ENCODE data around the gene TRIP10. TPM values are rescaled to one million over a fixed set of nuclear protein-coding genes. Genes with fewer than 3 reads are reported as not detected.

The TRIP10 gene
- total and polyA plus RNA-seq, 2 of the 13 experiments (the other 11 are each of a cell fraction or from before 2014, with no cell fraction given) = 32.5 to 33.2 TPM

- peak; percentile 64; the same call in 1 of the 2 replicates for TF ChIP-seq ZNF331 (CRISPR knock-in tag; IDR thresholded peaks at IDR 0.05)
- peak; percentile 80; the same call in 1 of the 2 replicates for TF ChIP-seq MIER3 (CRISPR knock-in tag; IDR thresholded peaks at IDR 0.05; ENCODE audit: borderline replicate concordance)
- TF ChIP-seq DPF2 (CRISPR knock-in tag; IDR thresholded peaks at IDR 0.05; ENCODE audit: borderline replicate concordance, low read depth) = 0 out of 2 replicates have a peak, but pooled peaks have one; percentile 40
- TF ChIP-seq MEIS2 (CRISPR knock-in tag; IDR thresholded peaks at IDR 0.05) = peak; percentile 68; the same call in 1 of the 2 replicates
- 0 out of 2 replicates have a peak, but pooled peaks have one; percentile 30 for TF ChIP-seq SIN3B (IDR thresholded peaks at IDR 0.05; ENCODE audit: low read length)
- no peak for TF ChIP-seq TBL1XR1 (IDR thresholded peaks at IDR 0.05; ENCODE audit: borderline replicate concordance, low read length, partially characterized antibody)
- TF ChIP-seq SALL1 (CRISPR knock-in tag; IDR thresholded peaks at IDR 0.05) = no peak; the same call in 1 of the 2 replicates
- no peak for TF ChIP-seq REPIN1 (CRISPR knock-in tag; IDR thresholded peaks at IDR 0.05; ENCODE audit: borderline replicate concordance, low read depth)
- TF ChIP-seq ZMYM3 (CRISPR knock-in tag; IDR thresholded peaks at IDR 0.05) = no peak
- 0 out of 2 replicates have a peak, but pooled peaks have one; percentile 27 for TF ChIP-seq CREB3 (CRISPR knock-in tag; IDR thresholded peaks at IDR 0.05)
- TF ChIP-seq ATF3 (CRISPR knock-in tag; IDR thresholded peaks at IDR 0.05) = no peak
- no peak for TF ChIP-seq TBX3 (IDR thresholded peaks at IDR 0.05; ENCODE audit: borderline replicate concordance)
- peak; percentile 46; the same call in 1 of the 2 replicates for TF ChIP-seq FOXP4 (CRISPR knock-in tag; IDR thresholded peaks at IDR 0.05)
- no peak for TF ChIP-seq GRHL1 (CRISPR knock-in tag; conservative IDR thresholded peaks at IDR 0.05)
- TF ChIP-seq SP2 (CRISPR knock-in tag; IDR thresholded peaks at IDR 0.05) = peak; percentile 48; the same call in 1 of the 2 replicates
- no peak for TF ChIP-seq ZNF333 (CRISPR knock-in tag; IDR thresholded peaks at IDR 0.05; ENCODE audit: borderline replicate concordance)
- TF ChIP-seq NONO (IDR thresholded peaks at IDR 0.05) = no peak
- peak; percentile 55 for TF ChIP-seq NONO (CRISPR knock-in tag; conservative IDR thresholded peaks at IDR 0.05)
- no peak for TF ChIP-seq PHB2 (IDR thresholded peaks at IDR 0.05; ENCODE audit: partially characterized antibody)
- no peak for TF ChIP-seq ZNF468 (CRISPR knock-in tag; IDR thresholded peaks at IDR 0.05)
- no peak; the same call in 1 of the 2 replicates for TF ChIP-seq SPEN (CRISPR knock-in tag; IDR thresholded peaks at IDR 0.05; ENCODE audit: low read depth)
Observed at GRCh38 chr19:6730153-6730804, 9.2 kb upstream of the TRIP10 start (continued).

Data from HepG2 (cell line).